A673 (cell line): Measurements from ENCODE around the gene ALDH7A1. TPM values are rescaled to one million over a fixed set of nuclear protein-coding genes. Genes with fewer than 3 reads are reported as not detected.

ENCODE experiments used
- BruUV-seq: library from RNA; stranded (reverse); fragments of 400-500 nt; replicated peaks from 2 replicates; lab custom pipeline; 2021; lab: Mats Ljungman, UMichigan
- CTCF ChIA-PET: fragments of 300-600 bp; sonication (Branson Sonifier 250); formaldehyde crosslinking; loops from one replicate; lab custom pipeline; 2022; ENCODE audit warnings: antibody characterized with exemption; lab: Charles Lee
- POLR2A ChIA-PET: fragments of 300-600 bp; sonication (Branson Sonifier 250); formaldehyde crosslinking; loops from one replicate; lab custom pipeline; 2022; ENCODE audit warnings: antibody characterized with exemption; ENCODE audit not compliant: low non-redundant PET; lab: Charles Lee
- DNase-seq: peaks from one replicate; pipeline ENCODE4 v3.0.0-alpha.2; 2015; ENCODE audit warnings: low spot score
- H3K27ac ChIP-seq: fragments of 200-600 bp; sonication (generic); 2 replicates; pipeline ENCODE4 v1.5.1; 2016; ENCODE audit warnings: mixed run types, low read depth, mild to moderate bottlenecking, mixed read lengths, antibody characterized with exemption, low read length; ENCODE audit not compliant: poor library complexity, severe bottlenecking
- H3K27me3 ChIP-seq: fragments of 200-600 bp; sonication (generic); replicated peaks from 2 replicates; pipeline ENCODE4 v1.6.1; 2017; ENCODE audit warnings: mixed run types, low read depth, mild to moderate bottlenecking, mixed read lengths, antibody characterized with exemption, low read length; ENCODE audit not compliant: insufficient read depth, poor library complexity
- H3K36me3 ChIP-seq: fragments of 200-600 bp; sonication (generic); 2 replicates; pipeline ENCODE4 v1.6.1; 2016; ENCODE audit warnings: mixed run types, mild to moderate bottlenecking, mixed read lengths, antibody characterized with exemption, low read length; ENCODE audit not compliant: insufficient read depth, poor library complexity, severe bottlenecking
- H3K4me1 ChIP-seq: fragments of 200-600 bp; sonication (generic); 2 replicates; pipeline ENCODE4 v1.6.1; 2017; ENCODE audit warnings: mixed run types, mild to moderate bottlenecking, mixed read lengths, antibody characterized with exemption, low read length; ENCODE audit not compliant: insufficient read depth, poor library complexity, severe bottlenecking
- H3K4me3 ChIP-seq: fragments of 200-600 bp; sonication (generic); 2 replicates; pipeline ENCODE4 v1.5.1; 2016; ENCODE audit warnings: low read depth, mixed run types, mild to moderate bottlenecking, mixed read lengths, low read length; ENCODE audit not compliant: poor library complexity, severe bottlenecking
- H3K9me3 ChIP-seq: fragments of 200-600 bp; sonication (generic); 2 replicates; pipeline ENCODE4 v1.6.1; 2016; ENCODE audit warnings: mixed run types, low read depth, mild to moderate bottlenecking, mixed read lengths, antibody characterized with exemption, low read length; ENCODE audit not compliant: poor library complexity, severe bottlenecking
- EZH2 ChIP-seq: fragments of 200-600 bp; sonication (generic); IDR thresholded peaks from 2 replicates; pipeline ENCODE4 v1.6.1; 2017; ENCODE audit warnings: borderline replicate concordance, low read depth, mild to moderate bottlenecking, mixed read lengths, antibody characterized with exemption, low read length; ENCODE audit not compliant: poor library complexity, severe bottlenecking
- intact Hi-C: fragments of 100-400 bp; cut with micrococcal nuclease; formaldehyde crosslinking; loops from one replicate; pipeline ENCODE4 v1.10.0; 2022; ENCODE audit not compliant: unreplicated experiment
- total RNA-seq: library from RNA; stranded (reverse); gene quantifications from 2 replicates; pipeline ENCODE4 v1.2.3, GENCODE V29; 2021
- TF ChIP-seq, protein P1 (sequence below): fragments of 300-800, 200-600 bp; sonication (generic); conservative IDR thresholded peaks from 2 replicates; pipeline ENCODE4 v1.5.1; 2017; ENCODE audit warnings: low read depth, mild to moderate bottlenecking, antibody characterized with exemption, low read length, moderate library complexity, mixed read lengths

ALDH7A1 gene
- total RNA-seq, 1 experiment from 2014 or later, result 95.2 TPM

- no peak for DNase-seq
- no peaks in the 10 kb centered on the region for H3K36me3 ChIP-seq
- ChIA-PET CTCF (no interaction called here), POLR2A (no interaction called here)
- TF ChIP-seq EZH2, result no peak
- TF ChIP-seq, protein P1, sequence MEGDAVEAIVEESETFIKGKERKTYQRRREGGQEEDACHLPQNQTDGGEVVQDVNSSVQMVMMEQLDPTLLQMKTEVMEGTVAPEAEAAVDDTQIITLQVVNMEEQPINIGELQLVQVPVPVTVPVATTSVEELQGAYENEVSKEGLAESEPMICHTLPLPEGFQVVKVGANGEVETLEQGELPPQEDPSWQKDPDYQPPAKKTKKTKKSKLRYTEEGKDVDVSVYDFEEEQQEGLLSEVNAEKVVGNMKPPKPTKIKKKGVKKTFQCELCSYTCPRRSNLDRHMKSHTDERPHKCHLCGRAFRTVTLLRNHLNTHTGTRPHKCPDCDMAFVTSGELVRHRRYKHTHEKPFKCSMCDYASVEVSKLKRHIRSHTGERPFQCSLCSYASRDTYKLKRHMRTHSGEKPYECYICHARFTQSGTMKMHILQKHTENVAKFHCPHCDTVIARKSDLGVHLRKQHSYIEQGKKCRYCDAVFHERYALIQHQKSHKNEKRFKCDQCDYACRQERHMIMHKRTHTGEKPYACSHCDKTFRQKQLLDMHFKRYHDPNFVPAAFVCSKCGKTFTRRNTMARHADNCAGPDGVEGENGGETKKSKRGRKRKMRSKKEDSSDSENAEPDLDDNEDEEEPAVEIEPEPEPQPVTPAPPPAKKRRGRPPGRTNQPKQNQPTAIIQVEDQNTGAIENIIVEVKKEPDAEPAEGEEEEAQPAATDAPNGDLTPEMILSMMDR, result no peak
- intact Hi-C loops, result no loop called here
- BruUV-seq, result no TSS peak
- no peaks in the 10 kb centered on the region for H3K9me3 ChIP-seq
- H3K27me3 ChIP-seq, result no peaks in the 10 kb centered on the region
- no peak overlapping the region for H3K27ac ChIP-seq
- no peak overlapping the region for H3K4me3 ChIP-seq
- peaks cover 9% of the 10 kb centered on the region for H3K4me1 ChIP-seq
Measured at GRCh38 chr5:126526493-126526892, 68.5 kb downstream of the ALDH7A1 start.

DNA sequence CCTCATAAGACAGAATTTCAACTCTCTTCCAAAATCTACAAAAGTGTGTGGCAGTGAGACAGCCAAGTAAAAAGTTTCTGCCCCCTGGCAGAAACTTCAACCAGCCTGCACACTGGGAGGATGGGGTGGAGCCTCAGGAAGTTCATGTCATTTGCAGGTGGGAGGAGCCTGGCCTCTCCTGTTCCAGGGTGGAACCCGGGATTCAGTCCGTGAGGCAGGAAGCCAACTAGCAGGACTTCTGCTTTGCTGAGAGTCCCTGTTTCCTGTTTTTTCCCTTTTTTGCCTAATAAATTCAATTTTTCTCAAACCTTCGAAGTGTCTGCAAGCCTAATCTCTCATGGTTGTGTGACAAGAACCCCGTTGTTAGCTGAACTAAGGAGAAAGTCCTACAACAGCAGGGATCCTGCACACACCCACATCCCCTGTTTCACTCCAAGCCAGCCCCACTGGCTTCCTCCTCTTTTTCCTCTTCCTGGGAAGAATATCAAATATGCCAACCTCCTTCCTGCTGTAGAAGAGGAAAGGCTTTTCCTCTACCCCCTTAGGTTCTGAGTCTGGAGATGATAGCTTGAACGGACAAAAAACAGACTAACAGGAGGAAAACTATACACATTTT lies 69.3 kb downstream of the ALDH7A1 start:
- no peaks in the 10 kb centered on the region for H3K9me3 ChIP-seq
- no peak overlapping the region for H3K4me3 ChIP-seq
- TF ChIP-seq, protein P1, result no peak
- TF ChIP-seq EZH2, result no peak
- no peaks in the 10 kb centered on the region for H3K27me3 ChIP-seq
- intact Hi-C loops, result no loop called here
- peaks cover 9% of the 10 kb centered on the region for H3K4me1 ChIP-seq
- peak overlapping the region; percentile 24 for H3K27ac ChIP-seq
- H3K36me3 ChIP-seq, result no peaks in the 10 kb centered on the region
- no TSS peak for BruUV-seq
- POLR2A ChIA-PET, result no interaction called here
- CTCF ChIA-PET, result no interaction called here
- DNase-seq, result peak; percentile 73

DNA sequence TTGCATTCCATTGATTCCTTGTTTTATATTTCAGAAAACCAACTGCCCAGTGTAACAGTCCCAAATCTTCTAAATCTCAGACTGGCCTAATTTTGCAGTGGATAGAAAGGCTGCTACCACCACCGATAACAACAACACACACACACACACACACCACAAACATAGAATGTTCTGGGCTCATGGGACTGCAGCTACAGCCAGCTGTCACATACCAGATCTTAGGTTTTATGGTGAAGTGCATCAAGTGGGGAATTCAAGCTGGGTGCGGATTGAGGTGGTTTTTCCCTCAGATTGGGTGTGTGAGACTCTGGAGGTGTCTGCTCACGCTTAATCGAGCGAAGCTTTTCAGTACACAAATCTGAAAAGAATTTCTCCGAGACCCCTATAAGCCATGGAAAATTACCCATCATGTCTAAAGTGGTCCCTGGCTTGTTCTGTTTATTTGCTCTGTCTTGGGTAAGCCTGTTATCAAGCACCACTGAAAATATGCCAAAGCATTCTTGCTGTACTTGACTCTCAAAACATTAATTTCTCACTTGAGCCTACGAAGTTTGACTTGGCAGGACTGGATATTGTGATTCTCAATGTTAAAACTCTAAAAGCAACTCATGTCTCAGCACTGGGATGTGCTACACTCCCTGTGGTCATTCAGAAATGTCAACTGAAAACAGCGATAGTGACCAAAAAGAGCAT lies 71.1 kb downstream of the ALDH7A1 start:
- ChIA-PET CTCF (no interaction called here), POLR2A (no interaction called here)
- intact Hi-C loops, result no loop called here
- Histone ChIP-seq H3K4me3 (no peak overlapping the region), H3K4me1 (peaks cover 9% of the 10 kb centered on the region), H3K9me3 (no peaks in the 10 kb centered on the region), H3K36me3 (no peaks in the 10 kb centered on the region), H3K27ac (no peak overlapping the region), H3K27me3 (no peaks in the 10 kb centered on the region)
- no TSS peak for BruUV-seq
- TF ChIP-seq EZH2, result no peak
- TF ChIP-seq, protein P1, result no peak
- no peak for DNase-seq
